Tongue (tissue), 2 donors: ENCODE measurements around the gene CHRNB4. TPM values are rescaled to one million over a fixed set of nuclear protein-coding genes. Genes with fewer than 3 reads are reported as not detected.
"Not testable (repeated sequence)": the region's sequence is repeated elsewhere in the genome, so short reads cannot be mapped to it uniquely, and the experiment has no call there.

Source experiments
- DNase-seq: peaks from one replicate; pipeline ENCODE4 v3.0.0-alpha.2; 2015
- total RNA-seq: library from RNA; depleted of rRNA; stranded (reverse); fragments of >200 nt; gene quantifications from one replicate; pipeline ENCODE4 v1.2.3, GENCODE V29; 2014

CHRNB4 gene
- 1.1 TPM for total RNA-seq

- DNase-seq, result peak; percentile 56
Measured at GRCh38 chr15:78641102-78641748, at the start of gene CHRNB4. Gene CHRNB4, minus strand, starts transcription at chr15:78641210. Its CDS starts 77 bp downstream, at chr15:78641133.

- no peak for DNase-seq
Measured at GRCh38 chr15:78689626-78690025, 48.6 kb upstream of the CHRNB4 start.

GRCh38 chr15:78685925-78686324 lies 44.9 kb upstream of the CHRNB4 start:
- DNase-seq, result no peak

GRCh38 chr15:78685159-78685921 lies 44.3 kb upstream of the CHRNB4 start:
- peak; percentile 41 for DNase-seq

- DNase-seq, result no peak
Measured at GRCh38 chr15:78684657-78685056, 43.6 kb upstream of the CHRNB4 start.

GRCh38 chr15:78683599-78683998 lies 42.6 kb upstream of the CHRNB4 start:
- not testable (repeated sequence) for DNase-seq

GRCh38 chr15:78682693-78683410 lies 41.8 kb upstream of the CHRNB4 start:
- no peak for DNase-seq

GRCh38 chr15:78682004-78682651 lies 41.1 kb upstream of the CHRNB4 start:
- no peak for DNase-seq

GRCh38 chr15:78681281-78682003 lies 40.4 kb upstream of the CHRNB4 start:
- DNase-seq, result peak; percentile 30

GRCh38 chr15:78680431-78681075 lies 39.5 kb upstream of the CHRNB4 start:
- no peak for DNase-seq

GRCh38 chr15:78679089-78679511 lies 38.1 kb upstream of the CHRNB4 start:
- no peak for DNase-seq

- no peak for DNase-seq
Measured at GRCh38 chr15:78676424-78677110, 35.6 kb upstream of the CHRNB4 start.

- DNase-seq, result no peak
Measured at GRCh38 chr15:78675617-78676360, 34.8 kb upstream of the CHRNB4 start.

GRCh38 chr15:78675206-78675605 lies 34.2 kb upstream of the CHRNB4 start:
- DNase-seq, result no peak

- DNase-seq, result no peak
Measured at GRCh38 chr15:78673917-78674444, 33.0 kb upstream of the CHRNB4 start.

GRCh38 chr15:78673476-78673875 lies 32.5 kb upstream of the CHRNB4 start:
- DNase-seq, result no peak

- DNase-seq, result no peak
Measured at GRCh38 chr15:78672285-78673014, 31.4 kb upstream of the CHRNB4 start.

GRCh38 chr15:78671626-78672211 lies 30.7 kb upstream of the CHRNB4 start:
- DNase-seq, result peak; percentile 94

GRCh38 chr15:78668987-78669386 lies 28.0 kb upstream of the CHRNB4 start:
- no peak for DNase-seq
